GM21737 (cell line): ENCODE results near the gene CD24.
"Not testable (repeated sequence)": the region's sequence is repeated elsewhere in the genome, so short reads cannot be mapped to it uniquely, and the experiment has no call there.

ENCODE experiments used
- ATAC-seq: cut with Tn5 transposase; IDR thresholded peaks from one replicate; pipeline ENCODE4 v1.9.1; 2021; ENCODE audit warnings: mild to moderate bottlenecking, moderate library complexity; ENCODE audit not compliant: unreplicated experiment

The CD24 gene

DNA sequence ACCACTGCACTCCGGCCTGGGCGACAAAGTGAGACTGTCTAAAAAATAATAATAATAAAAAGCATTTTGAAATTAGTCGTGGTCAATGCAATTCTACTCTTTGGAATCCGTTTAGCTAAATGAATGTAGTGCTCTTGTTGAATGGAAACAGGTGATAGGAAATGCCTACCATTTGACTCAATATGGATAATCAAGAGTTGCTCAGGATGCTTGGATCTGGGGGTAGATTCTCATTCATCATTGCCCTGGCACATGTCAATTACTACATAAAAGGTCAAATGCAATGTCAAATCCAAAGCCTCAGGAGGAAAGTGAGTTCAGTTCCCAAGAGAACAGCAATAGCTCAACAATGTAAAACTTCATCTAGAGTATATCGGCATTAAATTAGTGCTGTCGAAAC is 3.8 kb downstream of the CD24 start:
- not testable (repeated sequence) for ATAC-seq

DNA sequence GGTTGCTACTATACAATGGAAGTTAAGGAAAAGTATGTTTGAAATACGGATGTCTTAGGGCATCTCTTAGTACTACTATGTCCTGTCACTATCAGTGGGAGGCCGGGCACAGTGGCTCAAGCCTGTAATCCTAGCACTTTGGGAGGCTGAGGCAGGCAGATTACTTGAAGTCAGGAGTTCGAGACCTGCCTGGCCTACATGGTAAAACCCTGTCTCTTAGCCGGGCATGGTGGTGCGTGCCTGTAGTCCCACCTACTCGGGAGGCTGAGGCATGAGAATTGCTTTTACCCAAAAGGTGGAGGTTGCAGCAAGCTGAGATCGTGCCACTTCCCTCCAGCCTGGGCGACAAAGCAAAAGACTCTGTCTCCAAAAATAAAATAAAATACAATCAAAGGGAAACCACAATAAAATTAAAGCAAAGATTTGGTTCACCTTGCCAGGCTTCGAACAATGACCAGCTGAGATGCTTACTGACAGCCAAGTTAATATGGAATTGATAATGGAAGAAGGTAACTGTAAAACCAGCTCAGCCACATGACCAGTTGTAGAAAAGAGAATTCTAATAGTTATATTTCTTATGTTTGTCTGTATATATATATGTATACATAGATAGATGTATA is 6.5 kb downstream of the CD24 start:
- ATAC-seq: no peak

DNA sequence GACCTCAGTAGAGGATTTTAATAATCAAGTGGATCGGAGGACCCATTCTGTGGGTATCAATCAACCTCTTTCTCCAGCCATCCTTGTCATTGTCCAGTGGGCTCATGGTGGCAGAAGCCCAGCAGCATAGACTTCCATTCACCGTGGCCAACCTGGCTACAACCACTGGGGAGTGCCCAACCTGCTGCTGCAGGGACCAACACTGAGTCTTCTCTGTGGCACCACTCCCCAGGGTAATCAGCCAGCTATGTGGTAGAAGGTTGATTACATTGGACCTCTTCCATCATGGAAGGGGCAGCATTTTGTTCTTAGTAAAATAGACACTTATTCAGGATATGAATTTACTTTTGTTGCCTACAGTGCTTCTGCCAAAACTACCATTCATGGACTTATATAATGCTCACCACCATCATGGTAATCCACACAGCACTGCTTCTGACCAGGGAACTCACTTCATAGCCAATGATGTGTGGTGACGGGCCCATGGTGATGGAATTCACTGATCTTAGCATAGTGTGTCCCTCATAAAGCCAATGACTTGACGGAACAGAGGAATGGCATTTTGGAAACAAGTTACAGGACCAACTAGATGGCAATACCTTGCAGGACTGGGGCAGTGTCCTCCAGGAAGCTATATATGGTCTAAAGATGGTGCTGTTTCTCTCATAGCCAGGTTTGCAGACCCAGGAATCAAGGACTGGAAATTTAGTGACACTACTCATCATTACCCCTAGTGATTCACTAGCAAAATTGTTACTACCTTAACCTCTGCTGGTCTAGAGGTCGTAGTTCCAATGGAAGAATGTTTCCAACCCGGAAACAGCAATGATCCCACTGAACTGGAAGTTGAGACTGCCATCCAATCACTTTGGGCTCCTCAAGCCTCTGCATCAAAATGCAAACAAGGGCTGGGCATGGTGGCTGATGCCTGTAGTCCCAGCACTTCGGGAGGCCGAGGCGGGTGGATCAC is 7.6 kb downstream of the CD24 start:
- no peak for ATAC-seq

DNA sequence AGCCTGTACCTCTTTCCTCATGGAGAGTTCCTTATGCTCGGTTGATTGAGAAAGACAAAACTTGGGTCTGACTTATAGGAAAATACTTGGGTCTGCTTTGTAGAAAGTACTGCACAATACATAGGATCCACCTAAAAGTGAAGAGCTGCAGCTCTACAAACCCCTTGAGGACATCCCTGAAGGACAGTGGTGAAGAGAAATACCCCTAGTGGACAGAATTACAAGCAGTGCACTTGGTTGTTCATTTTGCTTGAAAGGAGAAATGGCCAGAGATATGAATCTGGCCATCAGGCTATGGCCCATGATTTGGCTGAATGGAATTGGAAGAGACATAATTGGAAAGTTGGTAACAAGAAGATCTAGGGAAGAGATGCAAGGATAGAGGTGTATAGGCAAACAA is 8.3 kb downstream of the CD24 start:
- no peak for ATAC-seq

DNA sequence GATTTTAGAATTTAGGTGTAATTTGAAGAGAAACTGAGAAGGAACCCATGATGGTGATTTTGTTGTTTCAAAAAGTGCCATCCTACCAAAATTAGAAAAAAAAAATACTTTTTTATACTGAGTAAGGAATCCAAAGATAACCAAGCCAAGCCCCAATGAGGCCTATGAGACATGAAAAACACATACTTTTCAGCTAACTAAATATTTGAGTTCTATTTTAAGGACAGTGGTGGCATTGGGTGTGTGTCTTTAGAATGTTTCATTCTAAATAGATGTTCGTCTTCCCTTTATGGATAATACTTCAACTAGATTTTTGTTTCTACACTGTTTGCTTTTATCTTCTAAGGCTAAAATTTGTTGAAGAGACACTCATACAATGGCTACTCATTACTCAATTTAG is 9.6 kb downstream of the CD24 start:
- ATAC-seq: no peak

DNA sequence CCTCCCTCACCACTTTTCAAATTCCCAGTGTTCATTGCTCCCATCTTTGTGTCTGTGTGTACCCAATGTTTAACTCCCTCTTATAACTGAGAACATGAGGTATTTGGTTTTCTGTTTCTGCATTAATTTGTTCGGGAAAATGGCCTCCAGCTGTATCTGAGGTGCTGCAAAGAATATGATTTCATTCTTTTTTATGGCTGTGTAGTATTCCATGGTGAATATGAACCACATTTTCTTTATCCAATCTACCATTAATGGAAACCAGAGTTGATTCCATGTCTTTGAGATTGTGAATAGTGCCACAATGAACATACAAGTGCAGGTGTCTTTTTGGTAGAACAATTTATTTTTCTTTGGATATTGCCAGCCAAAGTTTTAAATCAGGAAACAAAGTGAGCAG is 10.4 kb downstream of the CD24 start:
- ATAC-seq: no peak

DNA sequence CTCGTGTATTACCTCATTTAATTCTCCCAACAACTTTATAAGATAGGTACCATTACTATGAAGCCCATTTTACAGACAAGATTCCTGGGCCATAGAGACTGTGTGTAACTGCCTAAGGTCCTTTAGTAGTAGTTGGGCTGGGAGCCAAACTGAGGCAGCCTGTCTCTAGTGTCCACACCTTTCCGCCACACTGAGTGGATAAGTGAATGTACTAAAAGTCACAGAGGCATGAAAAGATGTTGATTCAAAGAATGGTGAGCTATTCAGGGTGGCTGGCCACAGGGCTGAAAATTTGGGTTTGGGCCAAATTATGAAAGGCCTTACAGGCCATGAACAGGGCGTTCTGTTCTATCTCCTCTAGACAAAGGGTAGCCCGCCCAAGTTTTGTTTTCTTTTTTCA is 11.0 kb downstream of the CD24 start:
- ATAC-seq: no peak

DNA sequence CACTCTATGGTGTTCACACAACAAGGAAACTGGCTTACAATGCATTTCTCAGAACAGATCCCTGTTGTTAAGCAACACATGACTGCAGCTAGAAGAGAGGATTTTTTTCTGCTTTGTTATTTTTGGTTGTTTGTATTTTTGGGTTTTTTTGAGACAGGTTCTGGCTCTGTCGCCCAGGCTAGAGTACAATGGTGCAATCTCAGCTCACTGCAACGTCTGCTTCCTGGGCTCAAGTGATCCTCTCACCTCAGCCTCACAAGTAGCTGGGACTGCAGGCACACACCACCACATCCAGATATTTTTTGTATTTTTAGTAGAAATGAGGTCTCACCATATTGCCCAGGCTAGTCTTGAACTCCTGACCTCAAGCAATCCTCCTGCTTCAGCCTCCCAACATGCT is 12.7 kb downstream of the CD24 start:
- ATAC-seq: no peak

DNA sequence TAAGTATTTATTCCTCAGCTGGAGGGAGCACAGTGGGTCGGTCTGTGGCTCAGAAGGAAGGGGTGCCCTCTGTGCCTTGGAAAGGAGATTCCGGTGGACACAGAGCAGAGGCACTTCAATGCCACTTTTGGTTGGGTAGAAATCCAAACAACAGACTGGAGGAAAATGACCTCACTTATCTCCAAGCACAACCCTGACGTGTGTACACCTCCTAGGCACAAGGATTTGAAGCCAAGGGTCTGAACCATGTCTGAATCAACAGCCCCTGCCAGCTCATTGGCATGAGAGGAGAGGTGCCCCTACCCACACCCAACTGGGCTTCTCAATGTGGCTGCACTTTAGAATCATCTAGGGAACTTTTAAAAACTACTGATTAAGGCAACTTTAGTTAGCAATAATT is 13.4 kb downstream of the CD24 start:
- no peak for ATAC-seq

DNA sequence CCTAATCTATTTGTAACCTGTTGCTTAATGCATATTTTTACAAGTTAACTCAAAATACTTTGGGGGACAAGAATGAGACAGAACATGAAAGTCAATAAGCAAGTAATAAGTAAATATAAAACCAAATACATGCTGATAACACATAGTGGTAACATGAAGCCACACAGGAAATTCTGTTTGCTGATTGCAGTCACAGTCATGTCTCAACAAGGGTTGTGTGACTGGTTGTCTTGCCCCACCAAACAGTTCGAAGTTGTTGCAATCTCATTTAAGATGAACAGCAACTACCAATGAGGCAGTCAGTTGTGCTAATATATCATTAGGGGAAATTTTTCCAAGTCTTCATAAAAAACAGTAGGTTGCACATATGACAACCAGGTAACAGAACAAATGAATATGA is 14.5 kb downstream of the CD24 start:
- ATAC-seq: no peak

DNA sequence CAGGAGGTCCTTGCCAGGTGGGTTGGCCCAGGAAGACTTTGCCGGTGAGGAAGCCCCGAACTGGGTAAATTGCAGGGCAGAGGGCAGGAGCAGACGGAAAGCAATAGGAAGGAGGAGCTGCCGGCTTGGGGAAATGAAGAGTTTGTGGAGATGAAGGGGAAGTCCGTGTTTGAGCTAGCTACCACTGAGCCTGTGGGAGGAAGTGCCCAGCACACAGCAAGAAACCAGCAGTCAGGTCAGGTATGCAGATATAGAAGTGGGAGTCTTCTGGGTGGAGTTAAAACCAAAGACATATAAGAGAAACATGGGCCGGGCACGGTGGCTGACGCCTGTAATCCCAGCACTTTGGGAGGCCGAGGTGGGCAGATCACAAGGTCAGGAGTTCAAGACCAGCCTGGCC is 34.7 kb downstream of the CD24 start:
- no peak for ATAC-seq

DNA sequence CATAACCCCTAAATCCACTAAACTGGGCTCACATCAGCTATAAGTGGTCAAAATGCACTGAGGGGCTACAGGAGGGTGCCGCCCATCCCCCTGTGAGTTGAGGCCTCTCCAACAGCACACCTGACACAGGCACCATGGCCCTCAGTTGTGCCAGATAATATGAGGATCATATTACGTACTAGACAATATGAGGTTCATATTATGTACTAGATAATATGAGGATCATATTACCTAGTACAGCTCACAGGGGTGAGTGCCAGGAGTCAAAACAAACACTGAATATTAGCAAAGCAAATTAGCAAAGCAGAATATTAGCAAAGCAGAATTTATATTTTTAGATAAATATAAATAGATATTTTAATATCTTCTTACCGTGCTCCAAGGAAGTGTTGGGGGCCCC is 35.3 kb downstream of the CD24 start:
- ATAC-seq: no peak

DNA sequence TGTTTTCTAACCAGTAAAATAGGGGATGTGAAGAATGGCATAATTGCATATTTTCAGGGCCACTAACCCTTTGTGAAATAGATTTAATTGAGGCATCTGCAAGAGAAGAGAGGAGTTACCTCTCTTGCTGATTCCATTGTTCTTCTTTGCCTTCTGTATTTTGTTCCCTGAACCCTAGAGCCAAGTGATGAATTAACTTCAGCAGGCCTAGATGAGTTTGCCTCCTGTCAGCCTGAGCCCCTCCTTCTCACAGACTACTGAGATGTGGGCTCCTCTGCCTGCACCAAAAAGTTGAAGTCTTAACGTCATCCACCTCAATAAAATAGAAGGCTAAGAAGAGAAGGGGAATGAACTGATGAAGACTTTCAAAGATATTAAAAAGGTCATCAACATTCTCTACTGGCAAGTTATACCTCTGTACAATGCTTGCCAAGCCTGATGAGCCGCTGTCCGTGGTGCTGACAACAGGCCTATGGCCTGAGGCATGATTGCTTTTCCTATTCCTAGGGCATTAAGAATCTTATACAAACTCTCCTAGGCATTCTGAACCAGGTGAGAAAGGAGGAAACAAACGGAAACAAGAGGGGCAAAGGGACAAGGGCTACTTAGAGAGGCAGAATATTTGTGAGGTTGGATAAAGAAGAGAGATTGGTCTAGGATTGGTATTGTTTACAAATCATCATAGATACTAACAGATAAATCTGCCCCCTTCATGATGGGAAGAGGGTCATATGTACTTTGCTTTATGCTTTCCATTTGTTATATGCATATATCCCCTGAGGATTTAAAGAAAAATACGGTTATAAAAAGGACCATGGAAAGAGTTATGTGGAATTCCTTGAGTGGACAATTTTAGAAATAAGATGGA is 46.8 kb downstream of the CD24 start:
- ATAC-seq: no peak

DNA sequence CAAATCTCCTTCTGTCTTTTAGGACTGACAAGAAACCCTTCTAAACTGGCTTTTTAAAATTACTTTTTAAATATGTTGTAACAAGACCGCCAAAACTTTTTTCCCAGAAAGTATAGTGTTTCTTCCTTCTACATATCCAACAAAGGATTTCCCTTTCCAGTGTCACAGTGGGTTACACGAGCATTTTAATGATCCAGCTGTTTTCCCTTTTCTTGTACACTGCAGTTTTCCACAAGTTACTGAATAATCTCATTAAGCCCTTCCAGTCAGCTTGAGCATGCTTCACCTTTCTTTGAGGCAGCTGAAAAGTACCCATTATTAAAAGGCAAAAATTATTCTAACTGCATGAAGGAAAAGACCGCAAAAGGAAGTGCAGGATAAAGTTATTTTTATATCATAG is 48.6 kb downstream of the CD24 start:
- ATAC-seq: no peak

DNA sequence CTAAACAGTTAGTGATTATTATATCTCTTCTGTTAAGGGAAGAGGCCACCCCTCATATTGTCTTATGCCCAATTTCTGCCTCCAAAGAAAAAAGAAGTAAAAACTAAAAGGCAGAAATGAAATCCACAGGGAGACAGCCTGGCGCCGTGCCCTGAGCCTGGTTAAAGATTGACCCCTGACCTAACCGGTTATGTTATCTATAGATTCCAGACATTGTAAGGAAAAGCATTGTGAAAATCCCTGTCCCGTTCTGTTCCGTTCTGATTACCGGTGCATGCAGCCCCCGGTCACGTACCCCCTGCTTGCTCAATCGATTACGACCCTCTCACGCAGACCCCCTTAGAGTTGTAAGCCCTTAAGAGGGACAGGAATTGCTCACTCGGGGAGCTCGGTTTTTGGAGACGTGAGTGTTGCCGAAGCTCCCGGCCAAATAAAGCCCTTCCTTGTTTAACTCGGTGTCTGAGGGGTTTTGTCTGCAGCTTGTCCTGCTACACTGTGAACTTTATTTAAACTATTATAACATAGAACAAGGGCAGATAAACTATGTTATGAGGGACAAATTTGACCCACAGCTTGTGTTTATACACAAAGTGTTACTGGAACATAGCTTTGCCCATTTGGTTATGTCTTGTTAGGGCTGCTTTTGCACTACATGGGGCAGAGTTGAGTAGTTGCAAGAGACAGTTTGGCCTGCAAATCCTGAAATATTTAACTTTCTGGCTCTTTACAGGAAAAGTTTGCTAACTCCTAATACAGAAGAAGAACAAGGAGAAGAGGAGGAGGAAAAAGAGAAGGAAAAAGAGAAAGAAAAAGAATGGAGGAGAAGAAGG is 49.6 kb downstream of the CD24 start:
- no peak for ATAC-seq

DNA sequence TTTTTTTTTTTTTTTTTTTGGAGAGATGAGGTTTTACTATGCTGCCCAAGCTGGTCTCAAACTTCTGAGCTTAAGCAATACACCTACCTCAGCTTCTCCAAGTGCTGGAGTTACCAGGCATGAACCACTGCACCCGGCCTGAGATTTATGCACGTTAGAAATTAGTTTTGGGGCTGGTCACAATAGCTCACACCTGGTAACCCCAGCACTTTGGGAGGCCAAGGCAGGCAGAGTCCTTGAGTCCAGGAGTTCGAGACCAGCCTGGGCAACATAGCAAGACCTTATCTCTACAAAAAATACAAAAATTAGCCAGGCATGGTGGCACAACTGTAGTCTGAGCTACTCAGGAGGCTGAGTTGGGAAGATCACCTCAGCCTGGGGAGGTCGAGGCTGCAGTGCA is 51.9 kb downstream of the CD24 start:
- ATAC-seq: no peak
